Skin of body (tissue), 2 donors: ENCODE data around the gene PDE1C. TPM values are rescaled to one million over a fixed set of nuclear protein-coding genes. Genes with fewer than 3 reads are reported as not detected.

Experiments
- DNase-seq: peaks from one replicate; lab custom pipeline; 2025; lab: John Stamatoyannopoulos, UW
- total RNA-seq: library from RNA; depleted of rRNA; stranded (reverse); fragments of >200 nt; gene quantifications from one replicate; pipeline ENCODE4 v1.2.3, GENCODE V29; 2014

PDE1C gene
- total RNA-seq, 1 donor from 2014 or later = 1.2 TPM

- DNase-seq = no peak
Observed at GRCh38 chr7:31896925-31897324, 173.3 kb downstream of the PDE1C start.

- no peak for DNase-seq
Observed at GRCh38 chr7:31894308-31894707, 175.9 kb downstream of the PDE1C start.

GRCh38 chr7:31893365-31893764 lies 176.8 kb downstream of the PDE1C start:
- DNase-seq = no peak

GRCh38 chr7:31892099-31892829 lies 177.9 kb downstream of the PDE1C start:
- DNase-seq = no peak

GRCh38 chr7:31890766-31891165 lies 179.4 kb downstream of the PDE1C start:
- DNase-seq = no peak

- DNase-seq = no peak
Observed at GRCh38 chr7:31890198-31890597, 180.0 kb downstream of the PDE1C start.

- DNase-seq = no peak
Observed at GRCh38 chr7:31887006-31887405, 183.2 kb downstream of the PDE1C start.

GRCh38 chr7:31885171-31885570 lies 185.0 kb downstream of the PDE1C start:
- no peak for DNase-seq

- no peak for DNase-seq
Observed at GRCh38 chr7:31883761-31884164, 186.4 kb downstream of the PDE1C start.

GRCh38 chr7:31882187-31882586 lies 188.0 kb downstream of the PDE1C start:
- DNase-seq = no peak

- no peak for DNase-seq
Observed at GRCh38 chr7:31878875-31879274, 191.3 kb downstream of the PDE1C start.

GRCh38 chr7:31875424-31875823 lies 194.8 kb downstream of the PDE1C start:
- DNase-seq = no peak

GRCh38 chr7:31874631-31875386 lies 195.4 kb downstream of the PDE1C start:
- DNase-seq = no peak

GRCh38 chr7:31873816-31874597 lies 196.2 kb downstream of the PDE1C start:
- no peak for DNase-seq

- no peak for DNase-seq
Observed at GRCh38 chr7:31872545-31873370, 197.4 kb downstream of the PDE1C start.

GRCh38 chr7:31864646-31865045 lies 205.6 kb downstream of the PDE1C start:
- DNase-seq = no peak

- DNase-seq = no peak
Observed at GRCh38 chr7:31860925-31861324, 209.3 kb downstream of the PDE1C start.

- no peak for DNase-seq
Observed at GRCh38 chr7:31858055-31858454, 212.2 kb downstream of the PDE1C start.

GRCh38 chr7:31857172-31857571 lies 213.0 kb downstream of the PDE1C start:
- DNase-seq = no peak

- no peak for DNase-seq
Observed at GRCh38 chr7:31856337-31856736, 213.9 kb downstream of the PDE1C start.

GRCh38 chr7:31855530-31855929 lies 214.7 kb downstream of the PDE1C start:
- DNase-seq = no peak
